ENCODE data around the gene STRAP.

STRAP gene, protein sequence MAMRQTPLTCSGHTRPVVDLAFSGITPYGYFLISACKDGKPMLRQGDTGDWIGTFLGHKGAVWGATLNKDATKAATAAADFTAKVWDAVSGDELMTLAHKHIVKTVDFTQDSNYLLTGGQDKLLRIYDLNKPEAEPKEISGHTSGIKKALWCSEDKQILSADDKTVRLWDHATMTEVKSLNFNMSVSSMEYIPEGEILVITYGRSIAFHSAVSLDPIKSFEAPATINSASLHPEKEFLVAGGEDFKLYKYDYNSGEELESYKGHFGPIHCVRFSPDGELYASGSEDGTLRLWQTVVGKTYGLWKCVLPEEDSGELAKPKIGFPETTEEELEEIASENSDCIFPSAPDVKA

DNA sequence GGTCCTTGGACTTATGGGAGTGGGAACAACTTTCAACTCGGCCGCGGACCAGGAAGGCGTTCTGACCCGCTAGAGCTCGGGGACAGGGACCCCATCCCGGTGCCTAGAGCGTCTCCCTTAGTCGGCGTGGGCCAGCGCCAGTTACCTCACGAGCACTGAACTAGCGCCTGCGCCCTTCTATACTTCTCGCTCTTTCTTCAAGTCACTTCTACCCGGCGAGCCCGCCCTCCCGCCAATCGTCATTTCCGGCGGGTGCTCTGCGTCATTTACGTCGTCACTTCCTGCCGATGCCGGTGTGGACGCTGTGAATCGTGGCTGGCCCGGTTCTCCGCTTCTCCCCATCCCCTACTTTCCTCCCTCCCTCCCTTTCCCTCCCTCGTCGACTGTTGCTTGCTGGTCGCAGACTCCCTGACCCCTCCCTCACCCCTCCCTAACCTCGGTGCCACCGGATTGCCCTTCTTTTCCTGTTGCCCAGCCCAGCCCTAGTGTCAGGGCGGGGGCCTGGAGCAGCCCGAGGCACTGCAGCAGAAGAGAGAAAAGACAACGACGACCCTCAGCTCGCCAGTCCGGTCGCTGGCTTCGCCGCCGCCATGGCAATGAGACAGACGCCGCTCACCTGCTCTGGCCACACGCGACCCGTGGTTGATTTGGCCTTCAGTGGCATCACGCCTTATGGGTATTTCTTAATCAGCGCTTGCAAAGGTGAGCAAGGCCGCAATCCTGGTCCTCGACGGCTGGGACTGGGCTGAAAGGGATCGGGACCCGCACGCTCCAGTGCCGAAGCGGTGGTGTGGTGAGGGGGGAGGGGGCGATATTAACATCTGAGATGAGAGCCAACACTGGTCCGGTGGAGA lies at the start of gene STRAP:
STRAP (plus strand) TSS at position 270 of the 854 bp plus-strand sequence; CDS start at position 591, 321 bp downstream.
- peak; percentile 81 to 90 (median 88) for DNase-seq (ENCODE audit: low read depth in 2 of 3, low spot score in 2 of 3)

DNA sequence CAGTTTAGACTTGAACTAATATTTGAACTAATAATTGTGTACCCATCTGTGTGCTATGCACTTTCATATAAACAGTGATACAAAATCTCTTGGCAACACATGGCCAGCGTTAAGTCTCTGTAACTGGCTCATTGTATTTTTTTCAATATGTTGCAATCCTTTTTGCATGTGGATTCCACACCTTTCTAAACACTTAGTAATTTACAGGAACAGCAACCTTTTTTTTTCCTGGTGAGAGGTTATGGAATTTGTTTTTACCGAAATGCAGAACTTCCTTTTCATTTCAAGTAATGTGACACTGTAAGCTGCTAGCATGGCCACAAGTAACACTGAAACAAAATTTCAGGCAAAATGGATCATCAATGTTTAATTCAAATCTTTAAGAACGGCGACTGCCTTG lies 47.6 kb upstream of the STRAP start:
- no peak for DNase-seq (ENCODE audit: low read depth in 2 of 3, low spot score in 2 of 3)

DNA sequence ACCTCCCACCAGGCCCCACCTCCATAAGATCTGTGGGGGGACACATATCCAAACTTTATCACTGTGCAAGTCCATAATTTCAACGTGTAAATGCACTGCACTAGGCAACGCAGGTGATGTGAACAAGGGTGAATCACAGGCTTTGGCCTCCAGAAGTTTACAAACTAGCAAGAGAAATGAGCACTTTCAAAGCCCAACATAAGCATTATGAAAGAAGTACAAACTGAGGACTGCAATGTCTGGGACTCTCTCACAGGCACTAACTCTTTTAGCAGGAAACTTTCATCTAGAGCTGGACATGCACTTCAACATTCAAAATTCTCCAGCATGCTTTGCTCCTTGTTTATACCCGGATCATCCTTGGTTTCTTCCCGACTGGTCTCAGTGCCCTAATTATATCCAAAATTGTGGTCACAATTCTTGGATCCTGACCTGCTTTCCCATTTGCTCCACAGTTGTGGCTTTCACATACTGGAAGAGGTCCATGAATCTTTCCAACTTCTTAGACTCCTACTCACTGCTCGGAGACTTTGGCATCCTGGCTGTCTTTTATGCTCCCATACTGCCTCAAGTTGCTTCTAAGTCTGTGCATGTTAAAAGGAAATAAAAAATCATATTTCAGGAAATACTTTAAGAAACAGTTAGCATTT lies 44.9 kb upstream of the STRAP start:
- DNase-seq (ENCODE audit: low read depth in 2 of 3, low spot score in 2 of 3), result no peak

DNA sequence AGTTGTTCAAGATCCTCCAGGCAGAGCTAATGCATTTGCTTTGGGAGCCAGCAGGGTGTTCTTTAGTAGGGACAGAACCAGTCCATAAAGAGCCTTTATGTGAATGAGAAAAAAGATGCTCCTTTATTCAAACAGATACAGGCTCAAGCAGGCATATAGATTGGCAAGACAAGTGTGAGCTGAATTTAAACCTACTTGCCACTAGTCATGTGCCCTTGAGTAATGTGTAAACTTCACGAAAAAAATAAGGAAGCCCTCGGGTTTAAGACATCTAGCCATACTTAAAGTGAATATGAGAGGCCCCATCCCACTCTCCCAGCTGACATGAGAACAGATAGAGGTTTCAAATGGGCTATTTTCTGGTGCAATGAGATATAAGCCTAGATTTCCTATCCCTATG lies 43.1 kb upstream of the STRAP start:
- no peak for DNase-seq (ENCODE audit: low read depth in 2 of 3, low spot score in 2 of 3)

DNA sequence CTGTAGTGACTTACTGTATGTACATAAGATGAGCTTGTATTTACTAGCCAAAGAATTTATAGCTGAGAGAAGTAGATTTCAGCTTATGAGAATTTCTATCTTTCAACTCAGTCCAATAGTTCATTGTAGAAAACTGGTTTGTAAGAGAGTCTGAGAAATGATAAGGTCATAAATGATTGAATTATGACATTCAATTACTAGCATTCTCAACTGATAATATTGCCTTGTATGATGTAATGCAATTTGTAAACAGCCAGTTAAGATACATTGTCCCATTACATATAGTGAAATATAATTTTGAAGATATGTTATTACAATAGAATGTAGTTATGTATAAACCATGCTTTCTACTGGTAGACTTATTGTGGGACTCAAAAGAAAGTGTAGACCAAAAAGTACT lies 42.5 kb upstream of the STRAP start:
- no peak for DNase-seq (ENCODE audit: low read depth in 2 of 3, low spot score in 2 of 3)

DNA sequence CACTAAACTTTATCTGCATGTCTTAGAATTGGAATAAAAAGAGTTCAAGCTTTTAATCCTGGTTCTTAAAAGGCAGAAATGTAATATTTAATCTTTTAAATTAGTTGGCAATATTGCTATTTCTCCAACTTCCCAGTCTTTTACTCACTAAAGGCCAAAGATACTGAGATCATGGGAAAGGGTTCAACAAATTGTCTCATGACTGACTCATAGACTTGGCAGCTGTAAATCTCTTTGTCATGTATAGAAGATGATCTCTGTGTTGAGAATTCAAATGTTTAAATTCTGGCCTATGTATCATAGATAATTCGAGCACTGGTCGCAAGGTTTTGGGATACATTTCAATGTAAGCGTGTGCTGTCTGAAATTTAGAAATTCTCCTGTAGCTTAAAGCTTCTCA lies 40.1 kb upstream of the STRAP start:
- no peak for DNase-seq (ENCODE audit: low read depth in 2 of 3, low spot score in 2 of 3)

DNA sequence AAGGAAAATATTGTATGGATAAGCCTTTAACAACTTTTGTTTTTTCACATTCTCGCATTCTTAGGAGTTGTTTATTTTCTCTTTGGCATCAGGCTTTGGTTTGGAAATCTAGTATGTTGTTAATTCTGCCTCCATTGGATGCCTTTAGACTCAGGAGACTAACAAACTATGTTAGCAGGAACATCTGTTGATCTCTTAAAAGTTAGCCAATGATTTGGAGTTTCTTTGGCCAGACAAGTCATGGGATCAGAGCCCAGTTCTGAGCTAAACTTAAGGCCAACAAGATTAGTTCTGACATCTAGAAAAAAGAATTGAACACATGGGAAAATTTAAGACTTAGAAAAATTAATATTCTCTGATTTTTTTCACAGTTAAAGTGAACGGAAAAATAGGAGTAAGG lies 35.3 kb upstream of the STRAP start:
- DNase-seq (ENCODE audit: low read depth in 2 of 3, low spot score in 2 of 3), result no peak

DNA sequence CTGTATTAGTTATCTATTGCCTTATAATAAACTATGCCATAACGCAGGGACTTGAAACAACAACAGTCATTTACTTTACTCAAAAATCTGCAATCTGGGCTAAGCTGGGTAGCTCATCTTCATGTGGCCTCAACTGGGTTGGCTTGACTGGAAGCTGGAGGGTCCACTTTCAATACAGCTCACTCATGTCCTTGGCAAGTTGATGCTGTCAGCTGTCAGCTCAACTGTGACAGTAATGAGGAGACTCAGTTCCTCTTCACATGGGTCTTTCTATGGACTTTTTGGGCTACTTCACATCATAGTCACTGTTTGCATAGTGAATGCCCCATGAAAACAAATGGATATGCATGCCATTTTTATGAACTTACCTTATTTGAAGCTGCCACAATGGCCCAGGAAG lies 33.6 kb upstream of the STRAP start:
- no peak for DNase-seq (ENCODE audit: low read depth in 2 of 3, low spot score in 2 of 3)

DNA sequence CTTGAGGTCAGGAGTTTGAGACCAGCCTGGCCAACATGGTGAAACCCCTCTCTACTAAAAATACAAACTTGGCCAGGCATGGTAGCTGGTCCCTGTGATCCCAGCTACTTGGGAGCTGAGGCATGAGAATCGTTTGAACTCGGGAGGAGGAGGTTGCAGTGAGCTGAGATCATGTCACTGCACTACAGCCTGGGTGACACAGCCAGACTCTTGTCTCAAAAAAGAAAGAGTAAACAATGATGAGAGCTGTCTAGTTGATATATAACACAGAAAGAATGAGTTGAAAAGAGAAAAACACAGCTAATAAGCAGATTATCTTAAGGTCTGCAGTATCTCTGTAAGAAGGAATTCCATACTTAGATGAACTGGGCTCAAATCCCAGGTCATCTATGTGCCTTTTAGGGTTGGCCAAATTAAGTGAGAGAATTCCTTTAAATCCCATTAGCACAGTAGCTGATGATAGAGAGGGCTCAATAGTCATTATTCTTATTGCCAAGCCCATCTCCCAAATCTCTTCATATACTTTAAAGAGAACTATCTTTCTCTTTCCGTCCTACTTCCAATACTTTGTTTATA lies 31.1 kb upstream of the STRAP start:
- no peak for DNase-seq (ENCODE audit: low read depth in 2 of 3, low spot score in 2 of 3)

DNA sequence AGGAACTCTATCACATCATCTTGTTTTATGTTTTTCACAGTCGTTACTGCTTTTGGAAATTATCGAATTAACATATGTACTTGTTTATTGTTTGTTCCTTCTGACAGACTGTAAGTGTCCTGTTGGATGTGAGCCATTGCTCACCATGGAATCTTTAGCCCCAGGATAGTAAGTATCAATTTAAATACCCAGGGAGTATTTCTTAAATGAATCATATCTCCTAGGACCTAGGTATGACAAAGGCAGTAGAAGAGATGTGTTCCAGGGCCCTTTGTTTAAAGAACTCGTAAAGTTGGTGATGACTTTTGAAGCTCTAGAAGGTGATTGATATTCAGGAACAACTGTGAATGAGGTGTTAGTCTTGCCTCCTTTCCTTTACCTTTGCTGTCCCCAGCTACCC lies 30.3 kb upstream of the STRAP start:
- DNase-seq (ENCODE audit: low read depth in 2 of 3, low spot score in 2 of 3), result no peak

DNA sequence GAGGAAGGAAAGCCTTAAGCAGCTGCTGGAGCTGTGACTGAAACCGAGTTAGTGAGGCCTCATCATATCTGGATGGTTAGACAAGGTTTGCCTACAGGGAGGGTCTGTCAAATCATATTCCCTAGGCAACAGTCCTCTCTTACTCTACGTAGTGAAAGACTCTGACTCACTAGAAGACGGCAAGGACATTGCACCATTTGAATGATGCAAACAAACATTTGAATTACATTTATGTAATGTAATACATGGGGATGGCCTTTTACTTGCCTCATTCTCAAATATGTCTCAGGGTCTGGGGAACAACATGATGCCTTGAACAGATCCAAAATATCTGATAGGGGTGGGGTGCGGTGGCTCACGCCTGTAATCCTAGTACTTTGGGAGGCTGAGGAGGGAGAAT lies 29.8 kb upstream of the STRAP start:
- no peak for DNase-seq (ENCODE audit: low read depth in 2 of 3, low spot score in 2 of 3)

DNA sequence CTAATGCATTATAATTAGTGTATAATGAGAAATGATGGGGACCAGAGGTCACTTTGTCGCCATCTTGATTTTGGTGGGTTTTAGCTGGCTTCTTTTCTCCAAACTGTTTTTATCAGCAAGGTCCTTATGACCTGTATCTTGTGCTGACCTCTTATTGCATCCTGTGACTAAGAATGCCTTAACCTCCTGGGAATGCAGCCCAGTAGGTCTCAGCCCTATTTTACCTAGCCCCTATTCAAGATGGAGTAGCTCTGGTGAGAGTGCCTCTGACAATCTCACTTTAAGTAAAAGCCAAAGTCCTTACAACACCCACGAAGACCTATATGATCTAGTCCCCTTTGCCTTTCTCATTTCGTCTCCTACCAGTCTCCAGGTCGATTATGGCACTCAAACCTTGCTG lies 28.3 kb upstream of the STRAP start:
- DNase-seq (ENCODE audit: low read depth in 2 of 3, low spot score in 2 of 3), result no peak

DNA sequence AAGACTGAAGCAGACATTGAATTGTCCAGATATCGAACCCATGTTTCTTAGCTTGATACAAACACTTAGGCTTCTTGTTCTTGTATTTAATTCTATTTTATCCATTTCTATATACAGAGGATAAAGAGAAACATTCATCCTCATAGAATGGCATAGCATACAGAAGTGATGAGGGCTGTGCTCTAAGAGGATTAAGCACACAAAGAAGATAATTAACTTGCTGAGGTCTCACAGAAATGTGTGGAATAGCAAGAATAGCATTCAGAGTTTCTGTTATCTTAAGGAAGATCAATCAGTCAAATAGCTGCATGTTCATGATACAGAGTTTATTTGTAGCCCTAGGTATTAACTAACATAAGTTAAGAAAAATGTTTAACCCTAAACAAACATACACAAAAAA lies 27.3 kb upstream of the STRAP start:
- no peak for DNase-seq (ENCODE audit: low read depth in 2 of 3, low spot score in 2 of 3)

DNA sequence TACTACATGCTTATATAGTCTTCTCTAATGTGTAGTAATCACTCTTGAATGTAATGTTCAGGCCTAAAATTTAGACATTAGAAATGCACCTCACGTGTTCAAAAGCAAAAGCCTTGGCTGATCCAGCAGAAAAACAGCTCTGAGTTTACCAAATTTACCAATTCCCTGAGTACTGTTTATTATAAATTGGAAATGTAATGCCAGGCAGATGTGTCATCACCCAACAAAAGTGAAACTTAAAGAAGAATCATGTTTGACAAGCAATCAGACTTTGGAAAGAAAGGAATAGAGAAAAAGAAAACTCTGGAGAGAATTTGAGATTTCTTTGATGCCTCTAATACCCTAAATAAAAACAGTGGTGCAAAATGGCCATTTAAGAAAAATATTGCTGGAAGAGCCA lies 26.5 kb upstream of the STRAP start:
- DNase-seq (ENCODE audit: low read depth in 2 of 3, low spot score in 2 of 3), result no peak

DNA sequence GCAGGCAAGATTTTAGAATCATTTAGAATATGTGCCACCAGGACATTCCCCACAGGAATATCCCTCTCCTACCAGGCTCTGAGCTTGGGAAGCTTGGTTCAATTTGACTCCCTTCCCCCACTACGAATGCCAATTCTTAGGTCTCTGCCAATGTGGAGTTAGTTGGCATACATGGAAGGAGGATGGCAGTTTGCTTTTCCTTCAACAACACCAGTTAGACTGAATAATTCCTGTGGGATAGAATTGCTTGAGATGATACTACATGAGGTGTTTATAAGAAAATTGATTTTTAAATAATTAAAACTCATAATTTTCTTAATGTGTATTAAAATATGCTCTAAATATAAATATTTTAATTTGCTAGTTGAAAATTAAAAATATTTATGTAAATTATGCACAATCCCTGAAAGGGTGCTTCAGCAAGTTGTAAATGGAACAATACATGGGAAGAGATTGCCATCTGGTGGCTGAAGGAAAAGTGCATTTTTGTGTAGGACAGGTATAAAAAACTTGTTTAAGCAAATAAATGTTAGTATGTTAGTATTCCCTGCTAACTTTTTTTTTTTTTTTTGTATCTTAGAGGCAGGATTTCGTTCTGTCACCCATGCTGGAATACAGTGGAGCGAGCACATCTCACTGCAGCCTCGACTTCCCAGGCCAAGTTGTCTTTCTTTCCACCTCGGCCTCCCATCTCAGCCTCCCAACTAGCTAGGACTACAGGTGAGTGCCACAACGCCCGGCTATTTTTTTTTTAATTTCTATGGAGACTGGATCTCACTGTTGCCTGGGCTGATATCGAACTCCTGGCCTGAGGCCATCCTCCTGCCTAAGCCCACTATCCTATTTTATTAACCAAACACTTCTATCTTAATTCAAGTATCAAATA lies 25.8 kb upstream of the STRAP start:
- no peak for DNase-seq (ENCODE audit: low read depth in 2 of 3, low spot score in 2 of 3)

DNA sequence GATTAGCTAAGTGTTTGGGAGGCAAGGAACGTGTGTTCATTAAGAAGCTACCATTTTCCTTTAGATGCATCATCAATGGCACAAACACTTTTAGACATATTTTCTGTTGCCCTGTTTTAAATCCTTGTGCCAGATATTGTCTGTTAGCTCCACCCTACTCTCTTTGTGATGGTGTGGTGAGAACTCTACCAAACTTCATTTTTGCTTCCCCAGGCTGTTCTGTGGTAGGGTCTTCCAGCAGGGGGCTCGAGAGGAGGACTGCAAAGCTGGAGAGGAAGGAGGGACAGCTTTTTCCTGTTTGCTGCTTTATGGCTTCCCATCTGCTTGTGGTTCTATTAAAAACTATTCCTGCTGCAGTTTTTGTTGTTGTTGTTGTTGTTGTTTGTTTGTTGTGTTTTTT lies 23.8 kb upstream of the STRAP start:
- no peak for DNase-seq (ENCODE audit: low read depth in 2 of 3, low spot score in 2 of 3)

DNA sequence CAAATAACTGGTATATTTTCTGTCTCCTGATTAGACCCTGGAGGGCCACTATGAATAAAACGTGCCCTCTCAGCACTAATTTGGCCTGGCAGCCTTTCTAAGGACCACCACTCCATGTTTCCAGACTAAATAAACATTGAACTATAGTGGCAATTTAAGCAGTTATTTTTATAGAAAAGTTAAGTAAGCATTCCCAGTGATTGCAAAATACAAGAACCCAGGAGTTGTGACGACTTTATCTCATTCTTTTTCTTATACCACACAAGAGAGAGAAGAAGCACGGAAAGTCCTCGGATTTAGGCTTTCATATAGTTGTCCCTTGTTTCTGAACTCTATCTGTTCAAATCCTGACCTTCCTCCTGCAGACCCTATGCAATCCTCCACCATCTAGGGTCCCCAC lies 23.1 kb upstream of the STRAP start:
- no peak for DNase-seq (ENCODE audit: low read depth in 2 of 3, low spot score in 2 of 3)

DNA sequence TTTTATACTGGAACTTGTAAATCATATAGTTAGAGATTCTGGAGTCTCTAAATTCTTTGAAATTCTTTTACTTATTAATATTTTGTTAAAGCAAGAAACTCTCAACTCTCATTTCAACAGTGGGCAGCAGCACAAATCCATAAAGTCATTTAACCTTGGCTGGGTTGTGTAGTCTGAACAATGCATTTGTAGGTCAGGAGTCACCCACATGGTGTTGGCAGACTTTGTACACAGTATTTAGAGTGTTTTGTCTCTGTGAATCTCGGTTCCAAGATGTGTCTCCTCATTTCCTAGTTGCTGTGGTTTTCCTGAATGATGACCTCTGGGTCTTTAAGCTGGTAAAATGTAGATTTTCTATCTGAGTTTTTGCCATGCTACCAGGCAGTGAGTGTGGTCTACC lies 20.8 kb upstream of the STRAP start:
- no peak for DNase-seq (ENCODE audit: low read depth in 2 of 3, low spot score in 2 of 3)

DNA sequence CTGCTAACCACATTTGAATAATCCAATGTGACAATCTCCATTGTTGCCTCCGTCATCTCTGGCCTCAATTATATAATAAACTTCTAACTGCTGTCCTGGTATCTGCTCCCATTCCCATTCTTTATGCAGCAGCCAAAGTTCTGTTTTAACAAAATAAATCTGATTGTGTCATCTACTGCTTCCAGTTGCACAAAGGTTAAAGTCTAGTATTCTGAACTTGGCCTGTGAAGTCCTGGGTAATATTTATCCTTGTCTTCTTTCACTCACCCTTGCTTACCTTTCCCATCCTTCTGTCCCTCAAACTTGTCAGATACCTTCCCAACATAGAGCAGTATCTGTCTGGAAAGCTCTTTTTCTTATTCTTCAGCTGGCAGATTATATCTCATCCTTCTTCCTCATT lies 19.3 kb upstream of the STRAP start:
- DNase-seq (ENCODE audit: low read depth in 2 of 3, low spot score in 2 of 3), result no peak

DNA sequence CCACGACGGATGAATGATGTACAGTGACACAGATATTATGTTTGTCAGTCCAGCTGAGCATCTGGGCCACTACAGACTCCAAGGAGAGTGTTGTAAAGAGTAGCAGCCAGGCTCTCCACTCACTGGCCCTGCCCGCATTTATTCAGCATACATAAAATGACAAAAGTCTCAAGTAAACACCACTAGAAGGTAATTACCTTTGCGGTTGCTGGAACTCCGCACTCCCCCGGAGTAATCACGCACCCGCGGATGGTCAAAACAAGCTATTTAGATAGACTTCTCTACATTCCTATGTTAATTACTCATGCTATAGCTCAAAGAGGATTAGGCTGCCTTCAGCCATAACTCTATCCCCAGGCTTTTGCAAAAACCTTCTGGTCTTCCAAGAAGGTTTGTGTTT lies 18.8 kb upstream of the STRAP start:
- no peak for DNase-seq (ENCODE audit: low read depth in 2 of 3, low spot score in 2 of 3)

DNA sequence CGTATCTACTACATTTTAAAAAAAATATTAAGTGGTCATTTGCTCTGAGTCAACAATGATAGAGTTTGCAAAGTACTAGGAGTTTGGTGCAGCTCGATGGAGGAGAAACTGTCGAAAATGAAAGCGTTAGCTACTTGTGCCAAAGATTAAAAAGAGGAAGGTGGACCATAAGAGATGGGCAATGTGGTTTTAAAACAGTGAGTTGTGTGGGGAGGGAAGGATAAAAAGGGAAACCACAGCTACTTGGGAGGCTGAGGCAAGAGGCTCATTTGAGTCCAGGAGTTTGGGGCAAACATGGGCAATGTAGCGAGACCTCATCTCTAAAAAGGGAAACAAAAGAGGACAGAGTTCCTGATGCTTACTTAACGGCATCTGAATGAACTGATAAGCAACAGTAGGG lies 18.2 kb upstream of the STRAP start:
- no peak for DNase-seq (ENCODE audit: low read depth in 2 of 3, low spot score in 2 of 3)

All from activated CD8-positive, alpha-beta memory T cell treated with anti-CD3 and anti-CD28 coated beads for 48 hours (primary cell).